Activated T-helper 1 cell treated with anti-CD3 and anti-CD28 coated beads, Interleukin-2, amount 50 U/mL, for 16 hours (primary cell): ENCODE measurements around the gene OFD1.

Experiments
- DNase-seq, 2 donors: peaks; one replicate each; pipeline ENCODE4 v3.0.0-alpha.2; 2020; ENCODE audit warnings: low read depth in 1 of 2, low spot score in 1 of 2

The OFD1 gene

DNA sequence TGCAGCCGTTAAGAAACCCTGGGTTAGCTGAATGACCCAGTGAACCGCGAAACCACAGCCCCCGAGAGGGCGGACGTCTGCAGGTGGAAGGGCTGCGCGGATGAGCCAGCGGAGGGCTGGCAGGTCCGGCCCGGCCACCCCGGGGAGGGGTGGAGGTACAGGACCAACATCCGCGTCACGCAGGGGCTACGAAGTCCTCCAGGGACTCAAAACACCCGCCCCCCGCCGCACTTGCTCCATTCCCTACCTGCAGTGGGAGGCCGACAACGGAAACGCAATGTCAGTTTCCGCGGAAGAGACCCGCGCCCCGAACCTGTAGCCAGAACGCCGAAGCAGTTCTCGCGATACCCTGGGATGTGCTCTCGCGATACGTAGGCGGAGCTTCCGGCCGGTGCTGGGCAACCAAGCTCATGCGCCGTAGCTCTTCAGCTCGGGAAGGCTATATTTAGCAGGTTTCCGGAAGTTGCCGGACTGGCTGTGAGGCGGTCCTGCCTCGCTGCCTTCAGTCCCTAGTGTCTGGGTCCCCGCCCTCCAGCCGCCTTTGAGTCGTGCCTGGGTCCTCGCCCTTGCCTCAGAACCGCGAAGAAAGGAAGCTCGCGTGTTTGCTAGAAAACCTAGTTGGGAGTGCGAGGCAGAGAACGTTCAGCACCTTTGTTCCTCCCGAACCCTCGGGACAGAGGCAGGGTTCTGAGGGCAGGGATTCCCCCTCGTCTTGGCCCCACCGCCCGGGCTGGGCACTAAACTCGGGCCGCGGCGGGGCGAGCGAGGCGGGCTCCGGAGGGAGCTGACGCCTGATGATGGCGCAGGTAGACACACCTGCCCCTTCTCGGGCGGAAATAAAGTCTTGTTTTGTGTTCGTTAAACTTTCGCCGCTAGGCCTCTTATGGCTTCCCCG is at the start of gene OFD1, which contains the start of gene TRAPPC2:
Gene OFD1 (plus strand): TSS at position 471 of the 895 bp plus-strand sequence. CDS start 324 bp downstream, at position 795.
Gene TRAPPC2 (minus strand): TSS at position 343 of the 895 bp plus-strand sequence. CDS start 14,657 bp downstream, outside the sequence.
- DNase-seq: peak; percentile 72 to 85

DNA sequence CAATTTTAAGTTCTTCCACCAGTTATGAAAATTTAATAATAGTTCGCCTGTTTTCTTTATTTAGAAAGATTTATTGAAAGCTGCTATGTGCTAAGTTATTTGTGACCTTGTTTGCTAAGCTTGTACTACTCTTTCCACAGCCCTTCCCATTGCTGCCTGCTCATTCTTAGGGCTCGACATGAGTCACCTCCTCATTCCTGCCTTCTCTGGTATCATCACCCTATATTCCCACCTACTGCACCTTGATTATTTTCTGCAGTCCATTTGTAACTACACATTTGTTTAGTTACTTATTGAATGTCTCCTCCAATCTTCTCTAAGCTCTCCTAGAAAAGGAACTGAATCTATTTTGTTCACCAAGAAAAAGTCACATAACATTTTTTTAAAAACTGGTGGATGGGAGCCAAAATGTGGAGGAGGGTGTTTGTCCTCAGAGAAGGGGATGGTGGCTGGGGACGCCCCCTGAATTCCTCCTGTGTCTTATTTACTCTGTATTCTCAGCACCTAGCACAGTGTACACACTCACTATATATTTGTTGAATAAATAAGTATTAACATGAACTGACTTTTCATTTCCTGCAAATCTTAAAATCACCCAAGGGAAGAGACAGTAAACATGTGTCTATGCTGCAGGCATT is 49.3 kb upstream of the OFD1 start:
- no peak for DNase-seq

DNA sequence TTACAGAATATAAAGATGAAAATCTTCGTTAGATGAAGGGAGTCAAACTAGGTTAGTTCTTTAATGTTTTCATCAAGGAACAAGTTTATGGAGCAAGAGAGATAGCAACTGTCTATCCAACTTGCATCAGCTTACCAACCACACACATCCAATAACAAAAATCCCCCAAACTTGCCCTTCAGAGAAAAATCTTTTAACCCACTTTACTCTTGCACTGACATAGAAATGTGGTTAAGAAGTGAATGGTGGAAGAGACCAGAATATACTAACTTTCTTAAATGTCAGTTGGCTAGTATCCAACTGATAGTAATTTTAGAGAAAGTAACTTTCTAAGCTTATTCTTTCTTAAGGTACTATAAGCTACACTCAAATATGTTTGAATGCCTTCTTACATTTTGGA is 47.3 kb upstream of the OFD1 start:
- no peak for DNase-seq

DNA sequence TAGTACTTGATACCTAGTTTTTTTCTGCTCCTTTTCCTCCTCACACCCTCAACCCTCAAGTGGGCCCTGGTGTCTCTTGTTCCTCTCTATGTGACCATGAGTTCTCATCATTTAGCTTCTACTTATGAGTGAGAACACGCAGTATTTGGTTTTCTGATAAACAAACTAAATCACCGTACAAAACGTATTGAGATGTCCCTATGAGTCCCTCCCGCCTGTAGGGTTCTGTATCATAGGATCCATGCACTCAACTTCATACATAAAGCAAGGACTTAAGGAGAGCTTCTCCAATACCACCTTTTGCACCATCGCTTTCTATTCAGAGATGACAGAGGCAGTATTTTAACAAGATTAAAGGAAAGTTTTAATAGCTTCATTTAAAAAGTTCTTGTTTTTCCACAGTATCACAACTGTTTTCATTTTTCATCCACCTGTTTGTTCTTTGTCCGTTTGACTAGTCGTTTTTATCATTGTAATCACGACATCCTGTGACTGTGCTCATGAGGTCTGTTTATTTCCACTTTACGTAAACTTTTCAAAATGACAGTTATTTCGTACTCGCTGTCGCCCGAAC is 46.1 kb upstream of the OFD1 start:
- DNase-seq: no peak

DNA sequence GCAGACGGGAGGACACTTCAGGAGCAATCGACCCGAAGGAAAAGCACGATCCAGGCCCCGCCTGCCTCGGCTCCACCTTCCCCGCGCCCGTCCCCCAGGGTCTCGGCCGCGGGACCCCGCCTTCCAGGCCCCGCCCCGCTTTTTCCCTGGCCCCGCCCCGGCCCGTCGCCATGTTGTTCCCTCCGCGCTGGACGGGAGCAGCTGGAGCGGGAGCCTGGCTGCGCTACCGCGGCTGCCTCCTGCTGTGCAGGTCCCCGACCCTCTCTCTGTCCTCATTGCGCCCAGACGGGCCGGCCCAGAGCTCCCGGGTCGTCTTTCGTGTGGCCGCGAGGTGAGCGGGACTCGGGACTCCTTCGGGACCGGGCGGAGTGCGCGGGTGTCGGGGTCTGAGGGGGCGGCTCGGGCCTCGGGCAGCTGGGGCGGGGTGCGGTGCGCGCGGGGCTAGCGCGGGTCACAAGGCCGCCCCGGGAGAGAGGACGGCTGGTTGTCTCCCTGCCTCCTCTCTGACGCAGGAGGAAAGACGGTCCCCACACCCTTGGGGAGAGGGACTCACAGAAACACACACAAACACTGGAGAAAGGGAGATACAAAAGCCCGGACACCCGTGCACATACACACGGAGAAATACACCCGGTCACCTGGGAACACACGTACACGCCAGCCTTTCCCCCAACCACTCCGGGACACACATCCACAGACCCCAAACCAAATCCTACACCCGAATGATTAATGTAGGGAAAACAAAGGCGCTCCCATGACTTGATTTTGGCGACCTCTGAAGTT is 45.4 kb upstream of the OFD1 start, which contains the start of gene RAB9A:
Gene RAB9A (plus strand): TSS at position 171 of the 783 bp plus-strand sequence. CDS start 19,619 bp downstream, outside the sequence.
- DNase-seq: peak; percentile 56 to 71

DNA sequence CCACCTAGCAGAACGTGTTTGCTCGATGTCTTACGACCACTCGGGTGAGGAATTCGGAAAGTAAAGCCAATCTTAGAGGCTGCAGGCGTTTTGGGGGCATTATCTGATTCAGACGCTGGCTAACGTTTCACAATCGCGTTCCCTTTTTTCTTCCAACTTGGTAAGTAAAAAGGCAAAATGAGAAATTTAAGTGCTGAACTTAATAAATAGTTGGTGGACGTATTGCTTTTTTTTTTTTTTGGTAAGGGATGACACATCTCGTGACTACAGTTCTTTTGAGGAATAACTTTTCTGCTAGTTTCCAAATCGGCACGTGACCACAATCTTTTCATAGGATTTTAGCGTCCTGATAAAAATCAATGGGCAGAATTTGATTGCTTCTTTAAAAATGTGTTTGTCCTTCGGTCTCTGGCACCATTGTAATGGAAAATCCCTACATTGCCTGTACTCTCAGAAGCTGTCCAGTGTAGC is 44.8 kb upstream of the OFD1 start:
- no peak for DNase-seq

GRCh38 chrX:13690836-13691235 is 43.7 kb upstream of the OFD1 start:
- no peak for DNase-seq

GRCh38 chrX:13691841-13692371 is 42.6 kb upstream of the OFD1 start:
- no peak for DNase-seq

- no peak for DNase-seq
Measured at GRCh38 chrX:13692771-13693231, 41.7 kb upstream of the OFD1 start.

DNA sequence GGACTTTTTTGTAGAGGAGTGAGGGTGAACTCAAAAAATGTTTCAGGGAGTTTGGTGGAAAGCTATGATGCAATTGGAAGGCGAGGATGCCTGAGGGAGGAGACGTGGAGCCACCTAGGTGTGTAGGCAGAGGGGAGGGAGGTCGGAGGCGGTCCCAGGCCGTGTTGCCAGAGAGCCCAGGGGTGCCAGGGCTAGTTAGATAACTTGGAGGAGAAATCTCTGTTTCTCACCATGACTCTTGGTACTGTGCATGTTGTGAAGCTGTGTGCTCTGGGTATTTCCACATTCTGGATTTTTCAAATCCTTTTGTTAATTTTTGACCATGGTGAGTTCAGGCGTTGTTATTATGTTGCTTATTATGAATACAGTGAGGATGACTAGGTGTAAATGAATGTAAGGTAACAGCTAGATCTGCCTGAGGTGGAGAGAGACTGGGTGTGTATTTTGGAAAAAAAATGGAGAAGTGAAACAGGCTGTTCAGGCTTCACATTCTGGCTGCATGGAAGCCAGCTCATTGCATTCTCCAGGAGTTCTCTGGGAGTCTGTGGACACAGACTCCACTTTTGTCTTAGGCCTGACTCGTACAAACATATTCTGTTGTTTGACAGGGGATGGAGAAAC is 41.1 kb upstream of the OFD1 start:
- no peak for DNase-seq

GRCh38 chrX:13694359-13694758 is 40.2 kb upstream of the OFD1 start:
- no peak for DNase-seq

DNA sequence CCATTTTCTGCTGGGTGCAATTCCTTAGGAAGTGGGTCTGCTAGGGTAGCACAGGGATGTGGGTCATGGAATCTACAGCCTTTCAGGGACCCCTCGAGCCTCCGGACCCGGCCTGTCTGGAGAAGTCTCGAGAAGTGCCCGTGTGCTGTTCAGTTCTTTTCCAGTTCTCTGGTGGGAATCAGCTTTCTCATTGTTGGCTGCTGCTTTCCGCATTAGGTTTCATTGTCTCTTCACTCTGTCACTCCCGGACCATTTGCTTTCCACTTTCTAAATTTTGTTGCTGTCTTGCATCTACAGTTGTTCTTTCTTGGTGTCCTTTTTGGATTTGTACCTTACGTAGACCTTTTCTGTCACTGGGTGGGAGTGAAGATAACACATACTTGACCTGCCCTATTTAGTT is 39.6 kb upstream of the OFD1 start:
- DNase-seq: no peak

GRCh38 chrX:13695601-13696115 is 38.9 kb upstream of the OFD1 start:
- no peak for DNase-seq

DNA sequence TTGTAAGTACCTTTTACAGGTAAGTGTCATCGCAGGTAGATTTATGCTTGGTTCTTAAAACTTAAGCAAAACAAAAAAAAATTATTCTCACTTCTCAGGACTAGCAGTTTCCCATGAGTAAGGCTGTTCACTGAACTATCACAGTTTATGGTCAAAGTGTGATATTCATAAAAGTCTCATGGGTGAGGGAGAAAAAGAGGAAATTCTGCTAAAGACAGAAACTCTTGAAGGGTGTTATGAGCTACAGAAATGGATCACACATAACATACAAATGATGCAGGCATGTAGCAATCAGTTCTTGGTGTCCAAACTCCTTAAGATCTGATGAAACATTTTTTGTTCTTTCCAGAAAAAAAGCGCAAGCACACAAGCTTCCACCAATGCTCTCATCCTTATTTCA is 37.1 kb upstream of the OFD1 start:
- DNase-seq: no peak

- DNase-seq: no peak
Measured at GRCh38 chrX:13697976-13698375, 36.6 kb upstream of the OFD1 start.

GRCh38 chrX:13698432-13698831 is 36.1 kb upstream of the OFD1 start:
- DNase-seq: no peak

DNA sequence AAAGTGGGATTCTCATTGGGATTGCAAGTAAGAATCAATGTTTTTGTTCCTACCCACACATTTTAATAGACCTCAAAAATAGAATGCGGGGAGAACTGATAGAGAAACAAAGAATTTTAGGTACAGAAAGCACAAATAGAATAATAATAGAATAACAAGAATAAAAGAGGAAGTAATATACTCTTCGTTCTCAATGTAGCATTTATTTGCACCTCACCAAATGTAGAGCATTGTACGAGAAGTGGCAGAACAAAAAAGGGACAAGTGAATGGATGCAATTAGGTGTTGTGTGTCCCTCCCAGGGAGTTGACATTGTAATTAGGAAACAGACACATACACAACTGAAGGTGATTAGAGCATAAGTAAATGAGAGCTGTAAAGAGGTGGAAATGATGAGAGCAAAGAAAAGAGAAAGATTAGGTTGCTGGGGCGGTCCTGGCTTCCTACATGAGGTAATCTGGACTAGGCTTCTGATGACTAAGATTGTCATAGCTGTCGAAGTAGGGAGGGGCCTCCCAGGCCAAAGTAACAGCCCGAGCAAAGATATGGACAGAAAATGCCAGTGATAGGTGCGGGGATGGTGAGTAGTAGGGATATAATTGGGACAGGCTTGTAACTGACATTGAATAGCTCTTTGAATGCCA is 35.2 kb upstream of the OFD1 start:
- no peak for DNase-seq

- no peak for DNase-seq
Measured at GRCh38 chrX:13700380-13700779, 34.2 kb upstream of the OFD1 start.

- no peak for DNase-seq
Measured at GRCh38 chrX:13702111-13702789, 32.3 kb upstream of the OFD1 start.
